Neuronal stem cell (in vitro differentiated cells): ENCODE results near the gene AP3B2.
"Not testable (repeated sequence)": the region's sequence is repeated elsewhere in the genome, so short reads cannot be mapped to it uniquely, and the experiment has no call there.

Experiments used
- DNase-seq: peaks from one replicate; pipeline ENCODE4 v3.0.0-alpha.2; 2013; ENCODE audit warnings: low spot score
- H2AFZ ChIP-seq: one replicate; pipeline ENCODE4 v1.6.1; 2013; ENCODE audit warnings: mild to moderate bottlenecking, low read length, inconsistent platforms
- H2AK5ac ChIP-seq: 2 replicates; pipeline ENCODE4 v1.6.1; 2013; ENCODE audit warnings: low read depth, mild to moderate bottlenecking, inconsistent platforms, low read length, moderate library complexity, mixed read lengths
- H2BK120ac ChIP-seq: 2 replicates; pipeline ENCODE4 v1.6.1; 2013; ENCODE audit warnings: low read depth, mild to moderate bottlenecking, inconsistent platforms, low read length, moderate library complexity, mixed read lengths
- H2BK12ac ChIP-seq: one replicate; pipeline ENCODE4 v1.6.1; 2013; ENCODE audit warnings: low read length, inconsistent platforms
- H2BK15ac ChIP-seq: 2 replicates; pipeline ENCODE4 v1.6.1; 2013; ENCODE audit warnings: mild to moderate bottlenecking, low read length, inconsistent platforms, mixed read lengths
- H2BK5ac ChIP-seq: one replicate; pipeline ENCODE4 v1.6.1; 2013; ENCODE audit warnings: inconsistent platforms, mild to moderate bottlenecking, low read length, moderate library complexity
- H3K14ac ChIP-seq: one replicate; pipeline ENCODE4 v1.6.1; 2013; ENCODE audit warnings: low read length, inconsistent platforms
- H3K18ac ChIP-seq: 2 replicates; pipeline ENCODE4 v1.6.1; 2013; ENCODE audit warnings: low read length, inconsistent platforms
- H3K23ac ChIP-seq: 2 replicates; pipeline ENCODE4 v1.6.1; 2013; ENCODE audit warnings: low read depth, mild to moderate bottlenecking, mixed read lengths, low read length, inconsistent platforms; ENCODE audit not compliant: poor library complexity
- H3K27ac ChIP-seq: replicated peaks from 3 replicates; pipeline ENCODE4 v1.5.1; 2013; ENCODE audit warnings: low read length, inconsistent platforms
- H3K27me3 ChIP-seq, 3 experiments: 2 replicates each; pipeline ENCODE4 v1.6.1; 2013; ENCODE audit warnings: low read length in 3 of 3, mild to moderate bottlenecking in 2 of 3, inconsistent platforms in 1 of 3, low read depth in 1 of 3, mixed read lengths in 1 of 3, moderate library complexity in 1 of 3; ENCODE audit not compliant: control insufficient read depth in 3 of 3, insufficient read depth in 3 of 3
- H3K36me3 ChIP-seq, 2 donors: replicated peaks in 1 of 2; 2 replicates each; pipeline ENCODE4 v1.6.1; 2013; ENCODE audit warnings: low read length in 2 of 2; ENCODE audit not compliant: control insufficient read depth in 2 of 2, insufficient read depth in 2 of 2
- H3K4ac ChIP-seq: 2 replicates; pipeline ENCODE4 v1.6.1; 2013; ENCODE audit warnings: inconsistent platforms, mild to moderate bottlenecking, low read length, moderate library complexity
- H3K4me1 ChIP-seq, 2 donors: 1 replicate in 1 of 2; 2 replicates in 1 of 2; pipeline ENCODE4 v1.6.1; 2013; ENCODE audit warnings: low read length in 2 of 2, low read depth in 1 of 2; ENCODE audit not compliant: control insufficient read depth in 2 of 2, insufficient read depth in 1 of 2
- H3K4me2 ChIP-seq: one replicate; pipeline ENCODE4 v1.6.1; 2013; ENCODE audit warnings: mild to moderate bottlenecking, low read length, inconsistent platforms; ENCODE audit not compliant: insufficient read depth, poor library complexity, severe bottlenecking
- H3K4me3 ChIP-seq, 2 donors: 2 replicates each; pipeline ENCODE4 v1.5.1; 2013; ENCODE audit warnings: low read length in 2 of 2, mild to moderate bottlenecking in 2 of 2, inconsistent platforms in 1 of 2, moderate library complexity in 1 of 2
- H3K79me1 ChIP-seq: one replicate; pipeline ENCODE4 v1.6.1; 2013; ENCODE audit warnings: low read depth, mild to moderate bottlenecking, inconsistent platforms, low read length, moderate library complexity
- H3K9ac ChIP-seq: one replicate; pipeline ENCODE4 v1.6.1; 2013; ENCODE audit warnings: mild to moderate bottlenecking, low read depth, low read length, inconsistent platforms; ENCODE audit not compliant: poor library complexity
- H3K9me3 ChIP-seq, 2 donors: replicated peaks in 1 of 2; 2 replicates each; pipeline versions ENCODE3 to v1.6.1; 2013; ENCODE audit warnings: low read length in 2 of 2, mild to moderate bottlenecking in 2 of 2, inconsistent platforms in 1 of 2, low read depth in 1 of 2, mixed read lengths in 1 of 2, moderate library complexity in 1 of 2; ENCODE audit not compliant: control insufficient read depth in 2 of 2, insufficient read depth in 1 of 2
- H4K8ac ChIP-seq: one replicate; pipeline ENCODE4 v1.6.1; 2013; ENCODE audit warnings: low read depth, mild to moderate bottlenecking, inconsistent platforms, low read length, moderate library complexity
- H4K91ac ChIP-seq: one replicate; pipeline ENCODE4 v1.6.1; 2013; ENCODE audit warnings: low read length, low read depth, mild to moderate bottlenecking, inconsistent platforms; ENCODE audit not compliant: poor library complexity
- WGBS, 2 donors: extraction: QIAGEN DNeasy Blood & Tissue Kit; methylation state at CpG; one replicate each; pipeline ENCODE4 v1.1.7; 2013; ENCODE audit warnings: missing lambda C conversion rate in 2 of 2, mixed read lengths in 1 of 2; ENCODE audit not compliant: insufficient read length in 2 of 2, insufficient replicate concordance in 1 of 2; ENCODE audit errors: extremely low coverage in 2 of 2; 5-methylcytosine and 5-hydroxymethylcytosine counted together

Gene AP3B2

DNA sequence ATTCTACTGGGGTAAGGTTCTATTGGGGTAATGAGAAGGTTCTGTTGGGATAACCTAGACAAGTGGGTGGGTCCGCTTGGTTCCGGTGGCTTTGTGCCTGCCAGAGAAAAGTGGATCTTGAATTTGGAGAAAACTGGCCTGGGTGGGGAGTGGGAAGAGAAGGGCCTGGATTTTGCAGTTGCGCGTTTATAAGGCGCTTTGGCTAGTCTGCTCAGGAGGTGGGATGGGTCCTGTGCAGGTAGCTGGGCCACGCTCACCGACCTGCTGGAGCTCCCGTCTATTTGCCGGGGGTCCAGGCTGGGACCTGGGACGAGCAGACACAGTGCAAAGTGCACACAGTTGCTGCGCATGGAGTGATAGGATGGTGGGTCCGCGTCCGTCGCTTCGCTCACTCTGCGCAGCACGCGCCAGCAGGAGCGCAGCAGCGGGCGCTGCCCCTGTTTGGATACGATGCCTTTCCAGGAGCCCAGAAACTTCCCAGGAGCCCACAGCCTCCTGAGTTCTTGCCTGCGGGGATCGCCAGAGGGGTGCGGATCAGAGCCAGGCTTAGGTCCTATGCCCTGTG, 1.3 kb upstream of the AP3B2 start:
- H2BK120ac ChIP-seq = no peak overlapping the region
- no peak overlapping the region for H3K4me3 ChIP-seq
- no peak overlapping the region for H3K27ac ChIP-seq
- H2BK12ac ChIP-seq = no peak overlapping the region
- no peak overlapping the region for H2BK15ac ChIP-seq
- H2AFZ ChIP-seq = peak overlapping the region; percentile 100
- no peaks in the 10 kb centered on the region for H3K79me1 ChIP-seq
- no peak overlapping the region for H3K18ac ChIP-seq
- H3K36me3 ChIP-seq = no peaks in the 10 kb centered on the region
- H4K8ac ChIP-seq = no peak overlapping the region
- DNase-seq = no peak
- no peak overlapping the region for H3K14ac ChIP-seq
- no peak overlapping the region for H2BK5ac ChIP-seq
- no CpG with 5 or more reads among the region's 26 CpGs for WGBS, 2 donors
- H3K4ac ChIP-seq = no peak overlapping the region
- no peak overlapping the region for H3K23ac ChIP-seq
- H3K9me3 ChIP-seq = no peaks in the 10 kb centered on the region
- H3K4me2 ChIP-seq = no peak overlapping the region
- no peak overlapping the region for H3K9ac ChIP-seq
- peaks cover 12% of the 10 kb centered on the region in 2 donors for H3K4me1 ChIP-seq
- peaks cover 0 to 13% (median 4%) of the 10 kb centered on the region in 3 experiments for H3K27me3 ChIP-seq
- no peak overlapping the region for H4K91ac ChIP-seq
- H2AK5ac ChIP-seq = no peak overlapping the region

DNA sequence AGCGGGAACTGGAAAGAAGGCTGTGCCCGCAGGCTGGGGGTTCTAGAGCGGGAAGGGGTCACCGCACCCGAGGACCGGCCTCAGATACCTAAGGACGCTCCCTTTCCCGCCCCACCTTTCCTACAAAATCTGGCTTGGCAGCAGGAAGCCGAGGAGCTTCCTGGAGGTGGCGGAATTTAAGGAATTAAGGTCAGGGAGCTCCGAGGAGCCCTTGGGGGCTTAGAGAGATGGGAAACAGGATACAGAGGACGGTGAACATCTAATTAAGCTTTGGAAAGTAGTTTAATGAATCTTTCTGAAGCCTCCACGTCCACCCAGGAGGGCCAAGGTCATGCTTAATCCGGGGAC, 507 bp upstream of the AP3B2 start:
- Histone ChIP-seq H3K4ac (no peak overlapping the region), H4K91ac (no peak overlapping the region), H3K14ac (peak overlapping the region; percentile 31), H3K79me1 (no peaks in the 10 kb centered on the region), H3K4me2 (peak overlapping the region; percentile 100), H3K36me3 (no peaks in the 10 kb centered on the region), H2AFZ (peak overlapping the region; percentile 100), H2BK120ac (no peak overlapping the region), H3K4me1 (peaks cover 12% of the 10 kb centered on the region in 2 donors), H2AK5ac (no peak overlapping the region), H3K4me3 (peak overlapping the region; percentile 64 to 76), H3K9me3 (no peaks in the 10 kb centered on the region), H3K9ac (peak overlapping the region; percentile 63), H4K8ac (no peak overlapping the region), H3K27me3 (peaks cover 0 to 13% (median 4%) of the 10 kb centered on the region in 3 experiments), H2BK15ac (peak overlapping the region; percentile 32), H3K18ac (peak overlapping the region; percentile 52), H2BK5ac (no peak overlapping the region), H3K27ac (no peak overlapping the region), H2BK12ac (peak overlapping the region; percentile 68), H3K23ac (peak overlapping the region; percentile 70)
- DNase-seq = no peak
- no CpG with 5 or more reads among the region's 14 CpGs for WGBS, 2 donors

DNA sequence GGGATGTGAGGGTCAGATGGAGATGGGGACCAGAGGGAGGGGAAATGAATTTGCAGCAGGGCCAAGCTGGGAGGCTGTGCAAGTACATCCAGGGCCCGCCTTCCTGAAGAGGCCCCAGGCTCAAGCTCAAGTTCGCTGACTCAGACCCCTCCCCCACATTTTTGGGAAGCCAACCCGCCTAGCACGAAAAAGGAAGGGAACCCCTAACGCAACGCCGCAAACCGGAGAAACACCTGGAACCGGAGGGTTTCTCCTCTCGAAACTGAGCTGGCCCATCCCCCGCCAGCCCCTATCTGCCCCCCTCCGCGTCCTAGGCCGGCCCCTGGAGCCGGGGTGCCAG, 624 bp downstream of the AP3B2 start:
- Histone ChIP-seq H2BK120ac (no peak overlapping the region), H2BK12ac (no peak overlapping the region), H3K4me3 (peak overlapping the region; percentile 63 to 64), H3K23ac (no peak overlapping the region), H3K36me3 (no peaks in the 10 kb centered on the region), H3K4me2 (peak overlapping the region; percentile 100), H3K27ac (no peak overlapping the region), H4K91ac (no peak overlapping the region), H3K4me1 (peaks cover 12% of the 10 kb centered on the region in 2 donors), H2AK5ac (no peak overlapping the region), H3K14ac (peak overlapping the region; percentile 27), H4K8ac (no peak overlapping the region), H2BK5ac (no peak overlapping the region), H3K27me3 (peaks cover 0 to 13% (median 4%) of the 10 kb centered on the region in 3 experiments), H3K9ac (no peak overlapping the region), H2AFZ (peak overlapping the region; percentile 100), H2BK15ac (no peak overlapping the region), H3K4ac (no peak overlapping the region), H3K18ac (peak overlapping the region; percentile 70), H3K79me1 (no peaks in the 10 kb centered on the region), H3K9me3 (no peaks in the 10 kb centered on the region)
- DNase-seq = no peak
- WGBS, 2 donors = no CpG with 5 or more reads among the region's 15 CpGs

DNA sequence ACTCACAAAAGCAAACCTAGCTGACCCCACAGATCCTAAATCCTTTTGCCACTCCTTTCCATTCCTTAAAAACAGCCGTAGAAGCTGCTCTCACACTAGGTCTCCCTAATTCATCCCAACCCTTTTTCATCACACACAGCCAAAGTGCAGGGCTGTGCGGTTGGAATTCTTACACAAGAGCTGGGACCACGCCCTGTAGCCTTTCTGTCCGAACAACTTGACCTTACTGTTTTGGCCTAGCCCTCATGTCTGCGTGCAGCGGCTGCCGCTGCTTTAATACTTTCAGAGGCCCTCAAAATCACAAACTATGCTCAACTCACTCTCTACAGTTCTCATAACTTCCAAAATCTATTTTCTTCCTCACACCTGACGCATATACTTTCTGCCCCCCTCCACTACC, 3.8 kb downstream of the AP3B2 start:
- not testable (repeated sequence) for H3K23ac ChIP-seq, H2AFZ ChIP-seq, H3K4me1 ChIP-seq, H3K18ac ChIP-seq, H3K9ac ChIP-seq, H3K79me1 ChIP-seq, H3K36me3 ChIP-seq, H3K14ac ChIP-seq, H3K4me2 ChIP-seq, H4K8ac ChIP-seq, H3K9me3 ChIP-seq, H2BK120ac ChIP-seq, DNase-seq, H2BK5ac ChIP-seq, H3K4me3 ChIP-seq, H2BK15ac ChIP-seq, H3K27ac ChIP-seq, H2AK5ac ChIP-seq, H3K4ac ChIP-seq, H4K91ac ChIP-seq, H2BK12ac ChIP-seq
- no CpG with 5 or more reads among the region's 8 CpGs for WGBS, 2 donors
- peaks cover 0 to 11% (median 0%) of the 10 kb centered on the region in 3 experiments for H3K27me3 ChIP-seq
